GM23338 (cell line): ENCODE measurements around the gene TTLL6. TPM values are rescaled to one million over a fixed set of nuclear protein-coding genes. Genes with fewer than 3 reads are reported as not detected.

Experiments
- ATAC-seq: fragments of 200-7000 bp; cut with Tn5 transposase; 3 replicates; pipeline ENCODE4 v1.9.1; 2020
- DNase-seq: peaks from one replicate; pipeline ENCODE4 v3.0.0-alpha.2; 2015; ENCODE audit warnings: low spot score
- H2AFZ ChIP-seq: fragments of 200-600 bp; sonication (generic); 2 replicates; pipeline ENCODE4 v1.8.0; 2016; ENCODE audit warnings: antibody characterized with exemption, mild to moderate bottlenecking, moderate library complexity
- H3F3A ChIP-seq: fragments of 200-600 bp; sonication (generic); replicated peaks from 2 replicates; pipeline ENCODE4 v1.8.0; 2017; ENCODE audit warnings: antibody characterized with exemption, mixed run types, low read depth
- H3K27ac ChIP-seq: fragments of 200-600 bp; sonication (generic); 2 replicates; pipeline ENCODE4 v1.6.1; 2016; ENCODE audit warnings: low read depth
- H3K27me3 ChIP-seq: fragments of 200-600 bp; sonication (generic); 2 replicates; pipeline ENCODE4 v1.8.0; 2016; ENCODE audit warnings: mild to moderate bottlenecking, mixed run types, moderate library complexity; ENCODE audit not compliant: insufficient read depth
- H3K36me3 ChIP-seq: fragments of 200-600 bp; sonication (generic); 2 replicates; pipeline ENCODE4 v1.8.0; 2016; ENCODE audit warnings: mild to moderate bottlenecking; ENCODE audit not compliant: insufficient read depth
- H3K4me1 ChIP-seq: fragments of 200-600 bp; sonication (generic); 2 replicates; pipeline ENCODE4 v1.8.0; 2016; ENCODE audit warnings: mild to moderate bottlenecking, moderate library complexity; ENCODE audit not compliant: insufficient read depth
- H3K4me2 ChIP-seq: fragments of 200-600 bp; sonication (generic); 2 replicates; pipeline ENCODE4 v1.7.1; 2017; ENCODE audit warnings: mixed run types
- H3K4me3 ChIP-seq: fragments of 200-600 bp; sonication (generic); 2 replicates; pipeline ENCODE4 v1.6.1; 2016; ENCODE audit warnings: mixed run types
- H3K79me2 ChIP-seq: fragments of 200-600 bp; sonication (generic); replicated peaks from 2 replicates; pipeline ENCODE4 v1.8.0; 2017; ENCODE audit warnings: mild to moderate bottlenecking; ENCODE audit not compliant: insufficient read depth
- H3K9me2 ChIP-seq: fragments of 200-600 bp; sonication (generic); 2 replicates; pipeline ENCODE4 v1.8.0; 2017; ENCODE audit not compliant: insufficient read depth
- H4K20me1 ChIP-seq: fragments of 200-600 bp; sonication (generic); replicated peaks from 2 replicates; pipeline ENCODE4 v1.8.0; 2017; ENCODE audit warnings: mild to moderate bottlenecking; ENCODE audit not compliant: insufficient read depth
- H3K27ac Mint-ChIP-seq: 2 replicates; pipeline ENCODE4 v1.8.0; 2020; ENCODE audit warnings: inconsistent platforms, mild to moderate bottlenecking, moderate library complexity, mixed read lengths
- H3K27me3 Mint-ChIP-seq: 3 replicates; pipeline ENCODE4 v1.8.0; 2022; ENCODE audit warnings: low read depth, mild to moderate bottlenecking, moderate library complexity, mixed read lengths, inconsistent platforms; ENCODE audit not compliant: insufficient read depth, poor library complexity
- H3K36me3 Mint-ChIP-seq: 3 replicates; pipeline ENCODE4 v1.8.0; 2021; ENCODE audit warnings: low read depth, mild to moderate bottlenecking, inconsistent platforms, moderate library complexity, mixed read lengths
- H3K4me1 Mint-ChIP-seq: 3 replicates; pipeline ENCODE4 v1.8.0; 2020; ENCODE audit warnings: mild to moderate bottlenecking, inconsistent platforms, mixed read lengths
- H3K4me3 Mint-ChIP-seq: 3 replicates; pipeline ENCODE4 v1.8.0; 2021; ENCODE audit warnings: moderate library complexity, mild to moderate bottlenecking, inconsistent platforms, mixed read lengths
- H3K9me3 Mint-ChIP-seq: 3 replicates; pipeline ENCODE4 v1.8.0; 2020; ENCODE audit warnings: moderate library complexity, mild to moderate bottlenecking, inconsistent platforms, mixed read lengths
- EZH2 ChIP-seq: fragments of 200-600 bp; sonication (generic); IDR thresholded peaks from one replicate; pipeline ENCODE4 v1.8.0; 2017; ENCODE audit warnings: antibody characterized with exemption, mild to moderate bottlenecking, low read depth; ENCODE audit not compliant: unreplicated experiment
- ZNF331 ChIP-seq: fragments of 250-450 bp; sonication (Bioruptor Pico); IDR thresholded peaks from 2 replicates; pipeline ENCODE4 v1.5.0; 2020; ENCODE audit warnings: low read depth, mild to moderate bottlenecking, moderate library complexity
- ZNF462 ChIP-seq: fragments of 250-450 bp; sonication (Bioruptor Pico); IDR thresholded peaks from 2 replicates; pipeline ENCODE4 v1.5.0; 2020; ENCODE audit warnings: mild to moderate bottlenecking, moderate library complexity
- polyA plus RNA-seq: library from polyadenylated mRNA; unstranded; fragments of >200 nt; fragmentation: Nextera tagmentation; extraction: Ambion mirVana; gene quantifications from 2 replicates; pipeline ENCODE4 v1.2.1, GENCODE V29; 2016
- total RNA-seq: library from RNA; depleted of rRNA; stranded (reverse); fragments of >200 nt; shearing (Covaris generic); gene quantifications from 2 replicates; pipeline ENCODE4 v1.2.3, GENCODE V29; 2014

The TTLL6 gene
- total and polyA plus RNA-seq, 2 experiments from 2014 or later, result 1.9 to 4.7 TPM

- H3K4me1 ChIP-seq, result peaks cover 24% of the 10 kb centered on the region; the same call in 1 of the 2 replicates
- no peak for DNase-seq
- no peaks in the 10 kb centered on the region for H3K9me2 ChIP-seq
- peaks cover 15% of the 10 kb centered on the region for H3K4me1 Mint-ChIP-seq
- no peak overlapping the region for H3K27ac Mint-ChIP-seq
- peaks cover 22% of the 10 kb centered on the region for H3F3A ChIP-seq
- no peak overlapping the region for H3K4me3 ChIP-seq
- H3K4me2 ChIP-seq, result no peak overlapping the region
- peaks cover 8% of the 10 kb centered on the region; the same call in 2 of the 3 replicates for H3K9me3 Mint-ChIP-seq
- no peaks in the 10 kb centered on the region for H3K36me3 ChIP-seq
- H3K27me3 ChIP-seq, result peaks cover 100% of the 10 kb centered on the region
- TF ChIP-seq EZH2 (peak; percentile 52), ZNF462 (CRISPR knock-in tag) (no peak)
- no peak overlapping the region for H3K27ac ChIP-seq
- no peak overlapping the region for H2AFZ ChIP-seq
- H3K36me3 Mint-ChIP-seq, result no peaks in the 10 kb centered on the region; the same call in 2 of the 3 replicates
- peaks cover 68% of the 10 kb centered on the region for H4K20me1 ChIP-seq
- no peaks in the 10 kb centered on the region for H3K79me2 ChIP-seq
- no peak overlapping the region for H3K4me3 Mint-ChIP-seq
- H3K27me3 Mint-ChIP-seq, result peaks cover 100% of the 10 kb centered on the region
- ATAC-seq, result no peak
These were observed 79.5 kb downstream of the TTLL6 start for GRCh38 chr17:48737330-48738043.

GRCh38 chr17:48735062-48735351 lies 82.0 kb downstream of the TTLL6 start:
- Histone ChIP-seq H3K4me1 (peaks cover 26% of the 10 kb centered on the region; the same call in 1 of the 2 replicates), H3K9me2 (no peaks in the 10 kb centered on the region), H4K20me1 (peaks cover 67% of the 10 kb centered on the region), H2AFZ (no peak overlapping the region), H3K4me2 (no peak overlapping the region), H3K27me3 (peaks cover 100% of the 10 kb centered on the region), H3K79me2 (no peaks in the 10 kb centered on the region), H3K36me3 (no peaks in the 10 kb centered on the region), H3K4me3 (no peak overlapping the region), H3F3A (peaks cover 30% of the 10 kb centered on the region), H3K27ac (no peak overlapping the region)
- DNase-seq (no peak), ATAC-seq (no peak)
- TF ChIP-seq ZNF331 (CRISPR knock-in tag) (no peak), ZNF462 (CRISPR knock-in tag) (no peak), EZH2 (peak; percentile 77)
- H3K9me3 Mint-ChIP-seq, result peaks cover 8% of the 10 kb centered on the region; the same call in 2 of the 3 replicates
- H3K36me3 Mint-ChIP-seq, result no peaks in the 10 kb centered on the region; the same call in 2 of the 3 replicates
- peaks cover 15% of the 10 kb centered on the region for H3K4me1 Mint-ChIP-seq
- peaks cover 100% of the 10 kb centered on the region for H3K27me3 Mint-ChIP-seq
- no peak overlapping the region for H3K27ac Mint-ChIP-seq
- no peak overlapping the region for H3K4me3 Mint-ChIP-seq
